A549 (cell line): ENCODE results near the gene C11orf58.

ENCODE experiments used
- BHLHE40 ChIP-seq: IDR thresholded peaks from 2 replicates; pipeline ENCODE4 v1.6.1; 2012; ENCODE audit warnings: low read depth, low read length, inconsistent platforms
- EP300 ChIP-seq, 2 experiments: fragments of >200 bp; sonication (Bioruptor Twin); formaldehyde crosslinking; IDR thresholded peaks; 2 replicates in 1 of 2; 3 replicates in 1 of 2; pipeline ENCODE4 v1.6.1; 2016 to 2017
- HOXA7 ChIP-seq: fragments of 250-450 bp; sonication (Bioruptor Pico); IDR thresholded peaks from 2 replicates; pipeline ENCODE4 v1.5.0; 2020; ENCODE audit warnings: mild to moderate bottlenecking, moderate library complexity
- JUNB ChIP-seq: fragments of >200 bp; sonication (Bioruptor Twin); formaldehyde crosslinking; IDR thresholded peaks from 2 replicates; pipeline ENCODE4 v1.6.1; 2016
- MAFK ChIP-seq: fragments of 450-650 bp; IDR thresholded peaks from 2 replicates; pipeline ENCODE4 v1.6.1; 2014; ENCODE audit not compliant: partially characterized antibody
- PHF8 ChIP-seq: fragments of 200-600 bp; sonication (generic); IDR thresholded peaks from 2 replicates; pipeline ENCODE4 v1.6.1; 2016; ENCODE audit warnings: low read depth, mild to moderate bottlenecking, antibody characterized with exemption, moderate library complexity, borderline replicate concordance
- POLR2A ChIP-seq: IDR thresholded peaks from 2 replicates; pipeline ENCODE4 v1.6.1; 2012; ENCODE audit warnings: mild to moderate bottlenecking, low read length
- RFX5 ChIP-seq: fragments of 450-650 bp; IDR thresholded peaks from 2 replicates; pipeline ENCODE4 v1.7.1; 2014; ENCODE audit warnings: antibody characterized with exemption, mild to moderate bottlenecking, moderate library complexity
- SMC3 ChIP-seq: fragments of >200 bp; sonication (Bioruptor Twin); formaldehyde crosslinking; IDR thresholded peaks from 3 replicates; pipeline ENCODE4 v1.6.1; 2018; ENCODE audit warnings: inconsistent platforms
- TF ChIP-seq, protein P1 (sequence below): IDR thresholded peaks from 2 replicates; pipeline ENCODE4 v1.6.1; 2012
- TF ChIP-seq, protein P2 (sequence below): fragments of >200 bp; sonication (Bioruptor Twin); formaldehyde crosslinking; IDR thresholded peaks from 3 replicates; pipeline ENCODE4 v1.5.1; 2016
- TF ChIP-seq, protein P3 (sequence below): fragments of 200-600 bp; sonication (generic); IDR thresholded peaks from 2 replicates; pipeline ENCODE4 v1.6.1; 2016; ENCODE audit warnings: antibody characterized with exemption, mild to moderate bottlenecking, moderate library complexity

DNA sequence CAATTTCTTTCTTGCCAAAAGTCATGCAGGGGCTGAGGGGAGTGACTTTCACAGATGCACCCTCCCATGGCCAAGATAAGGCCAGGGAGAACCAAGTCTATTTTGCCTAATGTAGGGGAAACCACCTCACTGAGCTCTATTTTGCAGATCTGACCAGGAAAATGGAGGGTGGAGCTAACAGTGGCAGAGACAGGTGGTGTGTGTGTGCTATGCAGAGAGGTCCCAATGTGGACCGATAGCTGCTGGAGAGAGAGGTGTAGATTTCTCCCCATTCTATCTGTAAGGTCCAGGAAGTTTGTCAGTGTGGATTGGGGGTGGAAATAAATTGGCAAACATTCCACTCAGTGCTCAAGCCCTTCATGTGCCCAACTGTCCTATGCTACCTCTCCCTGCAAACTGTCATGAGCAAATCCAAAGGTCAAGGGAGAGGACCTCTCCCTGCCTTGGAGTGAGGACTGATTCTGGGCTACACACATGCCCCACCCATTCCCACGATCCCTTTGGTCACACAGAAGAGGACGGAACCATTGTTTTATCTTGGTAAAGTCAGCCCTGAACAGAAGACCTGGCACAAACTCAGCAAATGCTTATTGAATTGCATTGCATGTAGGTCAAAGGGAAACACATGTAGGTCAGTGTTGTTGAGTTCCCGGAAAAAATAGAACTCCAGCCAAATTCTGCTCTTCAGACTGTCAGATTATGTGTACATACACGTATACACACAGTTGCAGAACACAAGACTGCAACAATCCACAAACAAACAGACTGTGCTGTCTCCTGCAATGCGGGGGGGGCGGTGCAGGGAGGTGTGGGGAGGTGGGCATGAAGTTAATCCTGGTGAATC, 65.9 kb downstream of the C11orf58 start:
- TF ChIP-seq, protein P1, sequence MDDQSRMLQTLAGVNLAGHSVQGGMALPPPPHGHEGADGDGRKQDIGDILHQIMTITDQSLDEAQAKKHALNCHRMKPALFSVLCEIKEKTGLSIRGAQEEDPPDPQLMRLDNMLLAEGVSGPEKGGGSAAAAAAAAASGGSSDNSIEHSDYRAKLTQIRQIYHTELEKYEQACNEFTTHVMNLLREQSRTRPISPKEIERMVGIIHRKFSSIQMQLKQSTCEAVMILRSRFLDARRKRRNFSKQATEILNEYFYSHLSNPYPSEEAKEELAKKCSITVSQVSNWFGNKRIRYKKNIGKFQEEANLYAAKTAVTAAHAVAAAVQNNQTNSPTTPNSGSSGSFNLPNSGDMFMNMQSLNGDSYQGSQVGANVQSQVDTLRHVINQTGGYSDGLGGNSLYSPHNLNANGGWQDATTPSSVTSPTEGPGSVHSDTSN = no peak
- TF ChIP-seq SMC3 = no peak
- TF ChIP-seq, protein P2, sequence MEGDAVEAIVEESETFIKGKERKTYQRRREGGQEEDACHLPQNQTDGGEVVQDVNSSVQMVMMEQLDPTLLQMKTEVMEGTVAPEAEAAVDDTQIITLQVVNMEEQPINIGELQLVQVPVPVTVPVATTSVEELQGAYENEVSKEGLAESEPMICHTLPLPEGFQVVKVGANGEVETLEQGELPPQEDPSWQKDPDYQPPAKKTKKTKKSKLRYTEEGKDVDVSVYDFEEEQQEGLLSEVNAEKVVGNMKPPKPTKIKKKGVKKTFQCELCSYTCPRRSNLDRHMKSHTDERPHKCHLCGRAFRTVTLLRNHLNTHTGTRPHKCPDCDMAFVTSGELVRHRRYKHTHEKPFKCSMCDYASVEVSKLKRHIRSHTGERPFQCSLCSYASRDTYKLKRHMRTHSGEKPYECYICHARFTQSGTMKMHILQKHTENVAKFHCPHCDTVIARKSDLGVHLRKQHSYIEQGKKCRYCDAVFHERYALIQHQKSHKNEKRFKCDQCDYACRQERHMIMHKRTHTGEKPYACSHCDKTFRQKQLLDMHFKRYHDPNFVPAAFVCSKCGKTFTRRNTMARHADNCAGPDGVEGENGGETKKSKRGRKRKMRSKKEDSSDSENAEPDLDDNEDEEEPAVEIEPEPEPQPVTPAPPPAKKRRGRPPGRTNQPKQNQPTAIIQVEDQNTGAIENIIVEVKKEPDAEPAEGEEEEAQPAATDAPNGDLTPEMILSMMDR = no peak
- TF ChIP-seq, protein P3, sequence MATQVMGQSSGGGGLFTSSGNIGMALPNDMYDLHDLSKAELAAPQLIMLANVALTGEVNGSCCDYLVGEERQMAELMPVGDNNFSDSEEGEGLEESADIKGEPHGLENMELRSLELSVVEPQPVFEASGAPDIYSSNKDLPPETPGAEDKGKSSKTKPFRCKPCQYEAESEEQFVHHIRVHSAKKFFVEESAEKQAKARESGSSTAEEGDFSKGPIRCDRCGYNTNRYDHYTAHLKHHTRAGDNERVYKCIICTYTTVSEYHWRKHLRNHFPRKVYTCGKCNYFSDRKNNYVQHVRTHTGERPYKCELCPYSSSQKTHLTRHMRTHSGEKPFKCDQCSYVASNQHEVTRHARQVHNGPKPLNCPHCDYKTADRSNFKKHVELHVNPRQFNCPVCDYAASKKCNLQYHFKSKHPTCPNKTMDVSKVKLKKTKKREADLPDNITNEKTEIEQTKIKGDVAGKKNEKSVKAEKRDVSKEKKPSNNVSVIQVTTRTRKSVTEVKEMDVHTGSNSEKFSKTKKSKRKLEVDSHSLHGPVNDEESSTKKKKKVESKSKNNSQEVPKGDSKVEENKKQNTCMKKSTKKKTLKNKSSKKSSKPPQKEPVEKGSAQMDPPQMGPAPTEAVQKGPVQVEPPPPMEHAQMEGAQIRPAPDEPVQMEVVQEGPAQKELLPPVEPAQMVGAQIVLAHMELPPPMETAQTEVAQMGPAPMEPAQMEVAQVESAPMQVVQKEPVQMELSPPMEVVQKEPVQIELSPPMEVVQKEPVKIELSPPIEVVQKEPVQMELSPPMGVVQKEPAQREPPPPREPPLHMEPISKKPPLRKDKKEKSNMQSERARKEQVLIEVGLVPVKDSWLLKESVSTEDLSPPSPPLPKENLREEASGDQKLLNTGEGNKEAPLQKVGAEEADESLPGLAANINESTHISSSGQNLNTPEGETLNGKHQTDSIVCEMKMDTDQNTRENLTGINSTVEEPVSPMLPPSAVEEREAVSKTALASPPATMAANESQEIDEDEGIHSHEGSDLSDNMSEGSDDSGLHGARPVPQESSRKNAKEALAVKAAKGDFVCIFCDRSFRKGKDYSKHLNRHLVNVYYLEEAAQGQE = no peak
- TF ChIP-seq EP300 (IDR thresholded peaks at IDR 0.05) = no peak
- TF ChIP-seq MAFK = no peak
- TF ChIP-seq JUNB = no peak
- no peak for TF ChIP-seq RFX5
- TF ChIP-seq PHF8 = no peak
- no peak for TF ChIP-seq HOXA7 (CRISPR knock-in tag)
- no peak for TF ChIP-seq BHLHE40
- TF ChIP-seq POLR2A = no peak
